GM18511 (cell line): ENCODE results near the gene DMBX1.

ENCODE experiments used
- ATAC-seq: cut with Tn5 transposase; IDR thresholded peaks from one replicate; pipeline ENCODE4 v1.9.1; 2021; ENCODE audit warnings: mild to moderate bottlenecking, moderate library complexity; ENCODE audit not compliant: unreplicated experiment

DMBX1 gene

DNA sequence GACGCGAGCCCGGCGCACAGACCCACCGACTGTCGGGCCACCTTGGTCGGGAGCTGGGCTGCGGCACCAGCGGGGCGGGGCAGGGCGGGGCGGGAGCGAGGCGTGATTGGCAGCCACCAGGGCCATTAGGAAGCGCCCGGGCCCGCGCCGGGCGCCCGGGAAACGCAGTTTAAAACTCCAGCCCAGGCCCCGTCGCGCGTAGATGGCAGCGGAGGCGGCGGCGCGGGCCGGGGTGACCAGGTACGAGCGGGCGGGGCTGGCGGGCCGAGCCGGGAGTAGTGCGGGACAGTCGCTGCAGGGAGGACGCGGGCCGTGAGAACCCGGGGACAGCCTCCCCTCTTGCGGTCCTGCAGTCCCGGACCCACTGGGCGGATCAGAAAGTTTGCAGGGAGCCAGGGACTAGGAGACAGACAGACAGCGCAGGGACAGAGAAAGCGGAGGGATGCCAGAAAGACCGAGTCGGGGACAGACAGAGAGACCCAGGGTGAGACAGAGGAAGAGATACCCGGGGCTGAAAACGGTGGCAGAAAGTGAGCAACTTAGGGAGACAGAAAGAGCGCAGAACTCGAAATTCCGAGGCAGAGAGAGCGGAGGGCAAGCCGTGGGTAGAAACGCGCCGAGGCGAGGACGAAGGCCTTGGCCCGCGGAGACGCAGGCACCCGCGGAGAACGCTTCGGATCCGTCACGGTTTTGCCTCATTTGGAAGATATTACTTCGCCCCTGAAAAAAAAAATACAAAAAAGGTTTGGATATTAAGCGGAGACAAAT, at the start of gene DMBX1:
TSS of gene DMBX1 (plus strand) at position 199 of the 768 bp plus-strand sequence. CDS start 17,175 bp downstream, outside the sequence.
- no peak for ATAC-seq

DNA sequence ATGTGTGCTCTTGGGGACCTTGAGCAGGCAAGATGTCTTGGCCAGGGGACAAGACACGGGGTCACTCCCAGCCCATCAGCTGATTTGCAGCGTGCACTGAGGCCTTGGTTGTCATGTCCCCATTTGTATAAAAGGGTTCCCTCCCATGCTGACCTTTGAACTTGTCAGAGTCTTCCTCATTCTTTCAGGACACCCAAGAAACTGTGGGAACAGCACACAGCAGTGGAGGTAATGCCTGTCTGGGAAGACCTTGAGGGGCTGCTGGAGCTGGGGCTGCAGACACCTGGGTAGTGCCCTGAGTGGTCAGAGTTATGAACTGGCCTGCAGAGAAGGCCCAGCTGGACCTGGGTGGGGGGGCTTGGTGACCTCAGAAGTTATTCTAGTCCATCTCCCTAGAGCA, 49.2 kb upstream of the DMBX1 start:
- no peak for ATAC-seq

DNA sequence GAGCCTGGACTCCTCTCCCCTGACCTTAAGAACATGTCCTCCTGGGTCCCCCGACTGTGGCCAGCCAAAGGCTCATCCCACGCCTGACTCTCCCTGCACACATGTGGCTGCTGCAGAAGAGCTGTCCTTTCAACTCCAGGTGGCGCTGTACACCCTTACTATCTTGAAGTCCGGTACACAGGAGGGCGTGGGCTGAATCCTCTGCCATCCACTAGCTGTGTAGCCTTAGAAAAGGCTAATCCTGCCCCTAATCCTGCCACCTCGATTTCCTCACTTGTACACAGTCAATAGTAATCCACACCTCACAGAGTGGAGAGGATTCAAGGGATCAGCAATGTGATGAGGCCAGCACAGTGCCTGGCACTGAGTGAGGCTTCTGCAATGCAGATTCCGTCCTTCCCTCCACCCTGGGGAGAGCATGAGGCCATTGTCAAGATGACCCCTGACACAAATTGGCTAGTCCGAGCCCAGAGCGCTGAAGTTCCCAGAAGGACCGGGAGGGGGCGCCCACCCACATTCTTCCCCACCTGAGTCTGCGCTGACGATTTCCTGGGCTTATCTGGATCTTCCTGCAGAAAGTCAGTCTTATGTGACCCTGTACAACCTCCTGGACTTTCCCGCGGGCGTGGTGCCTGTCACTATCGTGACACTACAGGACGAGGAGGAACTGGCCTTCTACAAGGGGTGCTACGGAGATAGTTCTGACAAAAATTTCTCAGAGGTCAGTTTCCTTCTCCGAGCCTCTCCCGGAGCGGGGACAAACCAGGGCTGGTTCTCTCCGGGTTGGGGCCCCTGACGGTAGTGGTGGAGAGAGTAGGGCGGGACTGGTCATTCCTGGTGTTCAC, 47.1 kb upstream of the DMBX1 start:
- peak; percentile 75 for ATAC-seq

DNA sequence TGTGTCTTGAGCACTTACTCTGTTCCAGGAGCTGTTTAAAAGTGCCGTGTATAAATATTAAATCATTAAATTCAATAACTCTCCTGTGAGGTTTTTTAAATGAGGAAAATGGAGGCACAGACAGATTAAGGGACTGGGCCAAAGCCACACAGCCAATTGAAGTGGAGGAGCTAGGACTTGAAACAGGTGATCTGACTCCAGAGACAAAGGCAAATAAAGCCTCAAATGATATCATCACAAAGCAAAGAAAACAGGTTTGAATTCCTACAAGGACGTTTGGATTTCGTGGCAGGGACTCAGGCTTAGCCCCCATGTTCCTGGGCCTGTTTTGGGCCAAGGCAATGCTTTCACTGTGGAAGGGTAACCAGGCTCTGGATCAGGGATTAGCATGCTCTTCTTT, 45.2 kb upstream of the DMBX1 start:
- ATAC-seq: no peak

DNA sequence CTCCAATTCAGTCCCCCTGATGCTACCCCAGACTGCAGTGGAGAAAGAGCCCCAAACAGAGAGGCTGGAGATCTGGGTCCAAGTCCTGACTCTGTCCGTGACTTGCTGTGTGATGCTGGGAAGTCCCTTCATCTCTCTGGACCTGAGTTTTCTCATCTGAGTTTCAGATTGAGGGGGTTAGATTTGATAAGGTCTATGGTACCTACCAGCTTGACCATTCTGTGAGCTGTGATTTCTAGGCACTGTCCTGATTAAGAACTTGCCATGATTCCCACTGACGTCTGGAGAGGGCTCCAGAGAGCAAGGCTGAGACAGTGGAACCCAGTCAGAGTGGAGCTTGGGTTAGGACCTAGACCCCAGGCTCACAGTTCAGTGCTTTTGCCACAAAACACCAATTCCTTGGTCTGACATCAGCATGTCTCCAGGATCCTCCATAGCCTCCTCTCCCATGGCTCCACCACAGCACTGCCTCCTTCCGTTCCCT, 43.8 kb upstream of the DMBX1 start:
- ATAC-seq: no peak

DNA sequence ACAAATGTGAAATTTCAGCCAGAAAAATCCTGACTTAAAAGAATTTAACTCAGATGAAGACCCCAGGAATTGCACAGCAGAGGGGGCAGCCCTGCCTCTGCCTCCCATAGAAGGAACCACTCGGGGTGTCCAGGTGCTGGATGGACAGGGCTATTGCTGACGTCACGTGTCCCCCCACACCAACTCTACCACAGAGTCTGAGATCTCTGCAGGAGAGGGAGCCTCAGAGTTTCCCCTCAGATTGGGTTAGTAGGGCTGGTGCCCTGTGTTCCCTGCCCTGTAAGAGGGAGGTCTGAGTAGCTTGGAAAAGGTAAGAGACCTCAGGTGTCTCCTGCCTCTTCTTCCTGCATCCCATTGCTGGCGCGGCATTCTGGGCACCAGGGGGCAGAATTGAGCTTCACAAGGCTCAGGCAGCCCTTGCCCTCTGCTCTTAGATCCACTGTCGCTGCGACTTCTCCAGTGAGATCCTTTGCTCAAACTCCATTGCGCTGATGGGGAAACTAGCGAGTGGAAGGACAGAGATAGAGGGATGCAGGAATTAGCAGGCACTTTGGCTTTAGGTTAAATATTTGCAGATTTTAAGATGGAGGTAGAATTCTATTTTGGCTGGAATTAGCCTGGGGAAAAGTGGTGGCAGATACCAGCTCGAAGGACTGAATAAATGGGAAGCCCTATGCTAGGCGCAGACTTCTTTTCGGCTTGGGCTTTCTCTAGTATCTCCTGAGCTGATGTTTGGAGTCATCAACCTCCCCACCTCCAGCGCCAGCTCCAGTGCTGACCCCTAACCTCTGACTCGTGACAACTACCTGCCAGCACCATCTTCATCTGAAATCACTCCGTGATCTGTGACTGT, 42.8 kb upstream of the DMBX1 start:
- ATAC-seq: no peak

DNA sequence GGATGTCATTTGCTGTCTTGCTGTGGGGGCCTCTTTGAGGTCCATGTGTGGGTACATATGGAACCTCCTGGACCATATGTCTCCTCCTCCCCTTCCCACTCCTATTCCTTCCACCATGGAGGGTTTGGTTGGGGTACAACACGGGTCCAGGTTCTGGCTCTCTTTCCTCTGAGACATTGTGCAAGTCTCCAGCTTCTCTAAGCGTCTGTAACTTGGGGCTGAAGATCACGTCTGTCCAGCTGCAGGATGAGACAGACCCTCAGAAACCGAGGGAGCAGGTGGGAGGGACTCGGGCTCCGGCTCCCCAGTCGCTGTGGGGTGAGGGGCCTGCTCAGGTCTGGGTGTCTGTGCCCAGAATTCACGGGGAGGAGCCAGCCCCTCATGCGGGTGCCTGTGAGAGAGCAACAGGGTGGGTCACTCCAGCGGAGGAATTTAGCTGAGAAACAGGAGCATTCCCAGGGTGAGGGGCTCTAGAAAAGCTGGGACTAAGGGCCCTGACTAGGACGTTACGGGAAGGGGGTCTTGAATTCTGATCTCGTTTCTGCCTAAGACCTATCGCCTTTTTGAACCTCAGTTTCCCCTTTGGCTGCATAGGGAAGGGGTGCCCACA, 42.0 kb upstream of the DMBX1 start:
- no peak for ATAC-seq

DNA sequence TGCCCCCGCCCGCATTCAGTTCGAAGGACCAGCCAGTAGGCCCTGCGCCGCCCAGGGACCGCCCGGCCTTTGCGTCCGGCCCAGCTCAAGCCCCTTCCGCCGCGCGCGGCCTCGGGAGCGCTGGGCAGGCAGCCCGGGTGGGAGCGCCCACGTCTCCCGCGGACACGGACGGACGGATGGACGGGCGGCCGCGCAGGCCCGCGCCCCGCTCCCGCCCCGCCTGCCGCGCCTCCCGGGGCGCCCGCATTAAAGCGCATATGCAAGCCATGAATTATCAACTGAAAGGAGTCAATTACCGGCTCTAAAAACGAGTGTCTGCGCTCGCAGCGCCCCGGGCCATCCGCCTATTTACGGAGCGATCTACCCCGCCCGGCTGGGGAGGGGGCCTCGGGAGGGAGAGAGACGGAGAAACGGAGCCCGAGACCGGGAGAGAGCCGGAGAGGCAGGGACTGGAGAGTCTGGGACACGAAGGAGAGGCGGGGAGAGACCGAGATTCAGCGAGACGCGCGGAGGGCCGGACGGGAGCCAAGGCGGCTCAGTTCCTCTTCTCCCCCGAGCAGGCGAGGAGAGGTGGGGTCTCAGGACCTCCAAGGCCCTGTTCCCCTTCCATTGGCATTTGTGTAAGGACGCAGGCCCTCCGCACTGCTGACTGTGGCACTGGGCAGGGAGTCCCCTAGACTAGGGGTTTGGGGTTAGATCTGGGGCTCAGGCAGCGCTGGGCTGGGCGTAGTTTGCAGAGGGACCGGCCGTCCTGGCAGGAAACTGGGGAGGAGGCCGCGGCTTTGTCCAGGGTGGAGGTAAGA, 41.3 kb upstream of the DMBX1 start:
- ATAC-seq: no peak

DNA sequence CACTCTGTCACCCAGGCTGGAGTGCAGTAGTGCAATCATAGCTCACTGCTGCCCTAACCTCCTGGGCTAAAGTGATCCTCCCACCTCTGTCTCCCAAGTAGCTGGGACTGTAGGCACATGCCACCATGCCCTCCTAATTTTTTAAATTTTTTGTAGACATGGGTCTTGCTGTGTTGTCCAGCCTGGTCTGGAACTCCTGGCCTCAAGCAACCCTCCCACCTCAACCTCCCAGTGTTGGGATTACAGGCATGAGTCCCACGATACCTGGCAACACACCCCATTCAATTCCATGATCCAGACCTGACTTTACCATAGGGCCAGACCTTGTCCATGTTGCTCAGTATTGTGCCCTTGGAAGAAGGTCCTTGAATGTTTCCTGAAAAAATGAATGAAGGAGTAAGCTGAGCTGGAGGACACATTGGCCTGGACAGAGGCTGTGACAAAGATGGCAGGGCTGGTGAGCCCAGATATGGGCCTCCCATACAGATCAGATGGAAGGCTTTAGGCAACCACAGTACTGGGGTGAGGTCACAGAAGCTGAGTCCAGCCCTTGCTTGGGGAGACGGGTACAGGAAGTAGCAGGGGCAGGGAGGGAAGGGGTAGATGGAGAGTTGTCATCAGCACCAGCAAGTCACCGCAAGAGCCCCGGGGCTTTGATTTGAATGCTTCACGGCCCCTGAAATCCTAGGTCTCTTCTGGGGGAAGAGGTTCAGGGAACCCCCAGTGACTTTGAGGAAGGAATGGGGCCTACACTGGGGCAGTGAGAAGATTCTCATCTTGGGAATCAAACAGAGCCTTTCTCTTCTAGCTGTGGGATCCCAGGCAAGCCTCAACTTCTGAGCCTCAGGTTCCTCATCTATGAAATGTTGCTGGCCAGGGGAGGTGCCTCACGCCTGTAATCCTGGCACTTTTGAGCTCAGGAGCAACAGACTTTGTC, 40.1 kb upstream of the DMBX1 start:
- ATAC-seq: no peak

DNA sequence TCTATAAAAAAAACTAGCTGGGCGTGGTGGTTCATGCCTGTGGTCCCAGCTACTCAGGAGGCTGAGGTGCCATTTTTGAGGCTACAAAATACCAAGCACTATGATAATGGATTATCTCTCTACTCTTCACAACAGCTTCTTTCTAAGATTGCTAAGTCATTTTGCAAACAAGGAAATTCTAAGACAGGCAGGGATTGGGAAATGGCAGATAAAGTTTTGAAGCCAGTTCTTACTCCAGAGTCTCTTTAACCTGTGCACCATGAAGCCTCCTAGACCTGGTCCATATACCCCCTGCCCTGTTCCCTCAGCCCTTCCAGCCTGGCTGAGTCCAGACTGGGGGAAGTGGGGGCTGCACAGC, 39.5 kb upstream of the DMBX1 start:
- ATAC-seq: no peak

DNA sequence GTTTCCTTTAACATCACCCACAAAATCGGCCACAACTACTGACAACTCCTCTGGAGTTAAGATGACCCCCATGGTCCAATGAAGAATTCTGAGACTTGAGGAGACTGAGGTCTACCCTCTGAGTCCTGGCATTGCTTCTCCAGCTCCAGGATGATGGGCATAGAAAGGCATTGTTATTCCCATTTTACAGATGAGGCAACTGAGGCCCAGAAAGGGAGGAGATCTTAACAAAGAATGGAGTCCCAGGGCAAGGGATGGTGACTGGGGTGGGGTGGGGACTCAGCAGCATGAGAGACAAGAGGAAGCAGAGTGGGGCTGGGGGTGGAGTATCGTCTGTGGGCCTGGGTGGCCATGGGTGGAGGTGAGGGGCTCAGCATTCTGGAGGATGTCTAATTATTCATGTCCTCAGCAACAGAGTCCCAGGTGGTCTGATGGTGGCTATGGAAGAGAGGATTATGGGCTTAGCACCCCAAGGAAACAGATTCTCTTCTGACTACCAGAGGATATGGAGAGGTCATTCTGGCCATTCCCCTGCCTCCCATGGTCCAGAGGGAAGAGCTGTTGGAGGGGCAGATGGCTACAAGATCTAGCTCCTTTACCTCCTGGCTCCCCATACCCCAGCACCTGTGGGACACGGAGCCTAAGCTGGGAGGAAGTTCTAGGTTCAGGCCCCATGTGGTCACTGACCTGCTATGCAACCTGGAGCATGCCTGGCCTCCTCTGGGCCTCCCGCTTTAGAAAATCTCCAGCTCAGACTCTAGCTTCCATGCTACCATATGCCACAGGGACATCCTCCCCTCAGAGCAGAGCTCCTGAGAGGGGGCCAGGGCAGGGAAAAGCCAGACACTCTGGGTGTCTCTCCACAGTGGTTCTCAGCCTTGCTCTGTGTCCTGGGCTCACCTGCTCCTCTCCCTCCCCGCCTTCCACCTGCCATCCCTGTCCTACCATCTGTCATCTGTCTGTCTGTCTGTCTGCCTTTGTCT, 37.4 kb upstream of the DMBX1 start:
- no peak for ATAC-seq

DNA sequence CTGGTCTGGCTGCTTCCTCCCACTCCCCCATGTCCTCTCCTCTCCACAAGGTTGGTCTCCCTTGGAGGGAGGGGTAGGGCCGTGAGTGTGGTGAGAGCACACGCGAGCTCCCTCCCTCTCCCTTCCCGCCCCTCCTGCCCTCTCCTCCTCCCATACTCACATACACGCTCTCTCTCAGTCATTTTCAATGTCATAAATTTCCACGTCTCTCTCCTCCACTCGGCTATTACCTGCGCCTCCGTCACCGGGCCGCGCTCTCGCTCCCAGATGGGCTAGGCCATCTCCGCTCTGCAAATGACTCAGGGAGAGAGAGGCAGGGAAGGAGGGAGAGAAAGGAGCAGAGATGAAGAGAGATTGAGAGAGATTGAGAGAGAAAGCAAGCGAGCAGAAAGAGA, 36.7 kb upstream of the DMBX1 start:
- ATAC-seq: no peak

DNA sequence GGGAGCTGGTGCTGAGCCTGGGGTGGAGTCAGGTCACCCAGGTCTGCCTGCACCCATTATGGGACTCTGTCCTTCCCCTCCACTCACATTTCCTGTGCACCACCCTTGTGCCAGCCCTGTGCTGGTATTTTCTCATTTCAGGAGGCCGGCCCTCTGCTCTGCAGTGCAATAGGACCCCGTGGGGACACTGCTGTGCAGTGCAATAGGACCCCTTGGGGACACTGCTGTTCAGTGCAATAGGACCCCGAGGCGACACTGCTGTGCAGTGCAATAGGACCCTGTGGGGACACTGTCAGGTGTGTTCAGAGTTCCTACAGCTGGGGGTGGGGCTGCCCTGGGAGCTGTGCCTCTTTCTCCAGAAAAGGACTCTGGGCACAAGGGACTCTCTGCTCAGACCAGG, 36.2 kb upstream of the DMBX1 start:
- no peak for ATAC-seq

DNA sequence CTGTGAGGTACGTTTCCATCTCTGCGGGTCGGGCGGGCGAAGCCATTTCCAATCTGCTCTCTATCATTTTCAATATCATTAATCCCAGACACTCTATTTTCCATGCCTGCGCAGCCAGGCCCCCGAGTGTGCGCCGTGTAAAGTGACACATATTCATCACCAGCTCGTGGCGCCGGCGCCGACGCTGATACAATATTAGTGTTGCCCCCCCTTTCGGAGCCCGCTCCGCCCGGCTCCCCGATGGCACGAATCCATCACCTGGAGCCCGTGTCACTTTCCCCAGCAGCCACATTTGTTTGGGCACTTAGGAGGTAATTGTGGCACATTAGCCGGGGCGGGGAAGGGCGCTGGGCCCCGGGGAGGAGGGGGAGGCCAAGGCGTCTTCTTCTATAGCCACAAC, 33.7 kb upstream of the DMBX1 start:
- no peak for ATAC-seq

DNA sequence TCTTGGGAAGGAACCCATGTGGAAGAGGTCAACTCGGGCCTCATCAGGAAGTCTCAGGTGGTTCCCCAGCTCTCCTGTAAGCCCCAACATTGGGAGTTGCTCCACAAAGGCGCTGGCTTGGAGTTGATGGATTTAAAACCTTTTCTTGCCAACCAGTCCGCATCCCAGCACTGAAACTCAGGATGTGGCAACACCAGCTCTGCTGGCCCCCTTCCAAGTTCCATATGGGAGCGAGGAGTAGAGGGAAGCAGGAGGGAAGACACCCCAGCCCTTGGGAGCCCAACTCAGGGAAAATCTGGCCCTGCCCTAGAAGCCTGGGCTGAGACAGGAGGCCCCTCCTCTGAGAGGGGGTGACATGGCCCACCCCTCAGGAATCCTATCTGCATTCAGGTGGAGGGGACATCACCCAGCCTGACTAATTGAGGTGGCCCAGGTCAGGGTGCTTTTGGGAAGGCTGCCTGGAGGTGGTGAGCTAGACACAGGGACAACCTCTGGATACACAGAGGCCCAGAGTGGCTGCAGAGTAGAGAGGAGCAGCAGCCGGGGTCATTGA, 33.1 kb upstream of the DMBX1 start:
- no peak for ATAC-seq

DNA sequence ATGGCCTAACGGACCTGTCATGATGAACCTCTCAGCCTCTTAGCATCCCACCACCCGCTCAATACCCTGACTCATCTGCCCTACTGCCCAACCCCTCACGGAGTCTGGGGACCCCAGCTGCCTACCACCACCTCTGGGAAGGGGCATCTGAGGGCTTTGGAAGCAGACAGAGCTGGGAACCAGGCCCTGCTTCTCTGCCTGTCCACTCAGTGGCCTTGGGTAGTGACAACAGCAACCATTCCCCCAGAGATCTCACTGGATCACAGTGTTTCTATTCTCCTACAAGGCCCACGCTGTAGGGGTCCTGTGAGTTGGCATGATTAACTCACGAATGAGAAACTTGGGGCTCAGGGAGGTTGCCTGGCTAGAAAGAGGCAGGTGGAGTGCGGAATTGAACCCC, 32.5 kb upstream of the DMBX1 start:
- no peak for ATAC-seq

DNA sequence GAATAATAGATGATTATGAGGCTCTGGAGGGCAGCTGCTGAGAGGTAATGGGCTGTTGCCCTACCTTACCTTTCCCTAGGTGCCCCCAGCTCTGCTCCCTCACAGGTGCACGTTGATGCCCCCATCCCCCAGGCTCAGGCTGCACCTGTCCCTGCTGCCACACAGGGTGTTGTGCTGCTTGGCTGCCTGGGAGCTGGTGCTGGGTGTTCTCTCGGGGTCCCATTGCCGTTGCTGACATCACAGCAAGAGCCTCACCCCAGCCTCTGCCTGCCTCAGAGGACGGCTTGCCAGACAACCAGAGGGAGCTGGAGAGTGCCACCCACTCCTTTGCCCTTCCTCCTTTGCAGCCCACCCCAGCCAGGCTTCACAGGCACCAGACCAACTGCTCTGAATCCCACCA, 31.4 kb upstream of the DMBX1 start:
- ATAC-seq: no peak
